ENCODE measurements around the gene RTN4. TPM values are rescaled to one million over a fixed set of nuclear protein-coding genes. Genes with fewer than 3 reads are reported as not detected.

Gene RTN4
- total RNA-seq, 2 donors from 2014 or later = 180 to 225 TPM

DNA sequence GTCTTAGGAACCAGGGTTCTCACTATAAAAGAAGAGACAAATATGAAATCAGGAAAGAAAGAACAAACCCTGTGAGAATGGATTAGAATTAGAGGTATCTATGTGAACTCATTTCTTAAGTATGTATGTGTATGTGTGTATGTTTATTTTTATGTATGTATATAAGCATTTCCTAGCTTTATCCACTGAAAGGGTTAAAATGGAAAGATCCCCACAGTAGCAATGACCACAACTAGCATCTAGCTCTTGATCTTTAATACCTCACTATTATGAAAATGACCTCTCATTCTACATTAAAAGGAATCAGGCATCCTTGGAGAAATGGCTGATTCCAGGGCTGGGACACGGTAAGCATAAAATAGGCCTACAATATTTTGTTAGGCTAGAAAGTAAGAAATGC is 31.6 kb downstream of the RTN4 start:
- Mint-ChIP-seq H3K36me3 (ENCODE audit: low read depth) (peaks cover 26% of the 10 kb centered on the region), H3K27ac (no peak overlapping the region), H3K4me1 (peaks cover 22% of the 10 kb centered on the region), H3K4me3 (no peak overlapping the region), H3K27me3 (ENCODE audit: insufficient read depth) (no peaks in the 10 kb centered on the region), H3K9me3 (no peaks in the 10 kb centered on the region)
- 80% methylated on average over 1 of the region's 1 CpG; no CpG with 5 or more reads in 1 of the 2 experiments for WGBS, 2 experiments (ENCODE audit: insufficient coverage in 1 of 2, insufficient read length in 1 of 2)
- Histone ChIP-seq H3K4me1 (ENCODE audit: control insufficient read depth, insufficient read depth, low read length) (no peaks in the 10 kb centered on the region), H3K36me3 (ENCODE audit: control insufficient read depth, insufficient read depth, low read length) (peaks cover 33% of the 10 kb centered on the region), H3K9me3 (ENCODE audit: control insufficient read depth, low read length) (no peaks in the 10 kb centered on the region), H3K4me3 (ENCODE audit: low read length) (no peak overlapping the region), H3K9ac (ENCODE audit: extremely low read depth, low read length, poor library complexity, severe bottlenecking) (no peak overlapping the region), H3K27me3 (ENCODE audit: control insufficient read depth, insufficient read depth, low read length, poor library complexity, severe bottlenecking) (no peaks in the 10 kb centered on the region), H3K27ac (ENCODE audit: low read depth, low read length) (no peak overlapping the region)
- DNase-seq = no peak
- TF ChIP-seq, protein P1, sequence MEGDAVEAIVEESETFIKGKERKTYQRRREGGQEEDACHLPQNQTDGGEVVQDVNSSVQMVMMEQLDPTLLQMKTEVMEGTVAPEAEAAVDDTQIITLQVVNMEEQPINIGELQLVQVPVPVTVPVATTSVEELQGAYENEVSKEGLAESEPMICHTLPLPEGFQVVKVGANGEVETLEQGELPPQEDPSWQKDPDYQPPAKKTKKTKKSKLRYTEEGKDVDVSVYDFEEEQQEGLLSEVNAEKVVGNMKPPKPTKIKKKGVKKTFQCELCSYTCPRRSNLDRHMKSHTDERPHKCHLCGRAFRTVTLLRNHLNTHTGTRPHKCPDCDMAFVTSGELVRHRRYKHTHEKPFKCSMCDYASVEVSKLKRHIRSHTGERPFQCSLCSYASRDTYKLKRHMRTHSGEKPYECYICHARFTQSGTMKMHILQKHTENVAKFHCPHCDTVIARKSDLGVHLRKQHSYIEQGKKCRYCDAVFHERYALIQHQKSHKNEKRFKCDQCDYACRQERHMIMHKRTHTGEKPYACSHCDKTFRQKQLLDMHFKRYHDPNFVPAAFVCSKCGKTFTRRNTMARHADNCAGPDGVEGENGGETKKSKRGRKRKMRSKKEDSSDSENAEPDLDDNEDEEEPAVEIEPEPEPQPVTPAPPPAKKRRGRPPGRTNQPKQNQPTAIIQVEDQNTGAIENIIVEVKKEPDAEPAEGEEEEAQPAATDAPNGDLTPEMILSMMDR (conservative IDR thresholded peaks at IDR 0.05) = no peak

DNA sequence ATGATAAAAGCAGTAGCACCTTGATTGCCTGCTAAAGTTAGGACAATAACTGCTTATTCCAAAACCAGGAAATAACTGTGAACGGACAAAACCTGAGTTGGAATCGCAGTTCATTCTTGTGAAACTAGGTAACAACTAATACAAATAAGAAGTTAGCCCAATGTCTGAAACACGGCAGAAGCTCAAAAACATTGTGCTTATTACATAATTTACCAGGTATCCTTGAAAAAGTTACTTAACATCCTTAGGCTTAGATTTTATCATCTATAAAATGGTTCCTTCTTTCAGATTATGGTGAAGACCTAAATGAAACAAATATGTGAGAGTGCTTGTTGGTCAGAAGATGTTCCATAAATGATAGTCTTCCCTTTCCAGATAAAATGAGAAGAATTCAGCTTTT is 32.4 kb downstream of the RTN4 start:
- Mint-ChIP-seq H3K4me1 (peaks cover 29% of the 10 kb centered on the region), H3K36me3 (ENCODE audit: low read depth) (peaks cover 26% of the 10 kb centered on the region), H3K9me3 (no peaks in the 10 kb centered on the region), H3K27ac (no peak overlapping the region), H3K27me3 (ENCODE audit: insufficient read depth) (no peaks in the 10 kb centered on the region), H3K4me3 (no peak overlapping the region)
- WGBS, 2 experiments (ENCODE audit: insufficient coverage in 1 of 2, insufficient read length in 1 of 2) = 96 to 98% methylated on average over 3 of the region's 3 CpGs
- Histone ChIP-seq H3K4me1 (ENCODE audit: control insufficient read depth, insufficient read depth, low read length) (peaks cover 6% of the 10 kb centered on the region), H3K27ac (ENCODE audit: low read depth, low read length) (no peak overlapping the region), H3K4me3 (ENCODE audit: low read length) (no peak overlapping the region), H3K9ac (ENCODE audit: extremely low read depth, low read length, poor library complexity, severe bottlenecking) (no peak overlapping the region), H3K36me3 (ENCODE audit: control insufficient read depth, insufficient read depth, low read length) (peaks cover 33% of the 10 kb centered on the region), H3K27me3 (ENCODE audit: control insufficient read depth, insufficient read depth, low read length, poor library complexity, severe bottlenecking) (no peaks in the 10 kb centered on the region), H3K9me3 (ENCODE audit: control insufficient read depth, low read length) (no peaks in the 10 kb centered on the region)
- TF ChIP-seq, protein P1 (conservative IDR thresholded peaks at IDR 0.05) = no peak
- DNase-seq = no peak

DNA sequence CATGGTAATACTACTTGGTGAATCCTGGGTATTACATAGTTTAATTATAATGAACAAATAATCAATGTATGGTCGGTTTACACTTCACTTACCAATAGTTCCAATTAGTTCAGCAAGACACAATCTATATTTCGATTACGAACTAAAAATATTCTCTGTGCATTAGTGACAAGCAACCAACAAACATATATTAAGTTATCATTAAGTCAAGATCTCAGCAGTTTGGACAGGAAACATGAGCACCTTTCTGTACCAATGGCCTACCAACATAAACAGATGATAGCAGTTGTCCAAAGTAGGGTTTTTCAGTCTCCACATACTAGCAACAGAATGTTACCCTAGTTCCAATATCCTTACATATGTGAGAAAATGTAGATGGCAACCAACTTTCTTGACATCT is 32.8 kb downstream of the RTN4 start:
- H3K27me3 Mint-ChIP-seq (ENCODE audit: insufficient read depth) = no peaks in the 10 kb centered on the region
- no peak overlapping the region for H3K27ac Mint-ChIP-seq
- TF ChIP-seq, protein P1 (conservative IDR thresholded peaks at IDR 0.05) = no peak
- H3K4me1 Mint-ChIP-seq = peaks cover 33% of the 10 kb centered on the region
- Histone ChIP-seq H3K27ac (ENCODE audit: low read depth, low read length) (no peak overlapping the region), H3K27me3 (ENCODE audit: control insufficient read depth, insufficient read depth, low read length, poor library complexity, severe bottlenecking) (no peaks in the 10 kb centered on the region), H3K4me1 (ENCODE audit: control insufficient read depth, insufficient read depth, low read length) (peaks cover 10% of the 10 kb centered on the region), H3K4me3 (ENCODE audit: low read length) (no peak overlapping the region), H3K9me3 (ENCODE audit: control insufficient read depth, low read length) (no peaks in the 10 kb centered on the region), H3K36me3 (ENCODE audit: control insufficient read depth, insufficient read depth, low read length) (peaks cover 33% of the 10 kb centered on the region), H3K9ac (ENCODE audit: extremely low read depth, low read length, poor library complexity, severe bottlenecking) (no peak overlapping the region)
- H3K9me3 Mint-ChIP-seq = no peaks in the 10 kb centered on the region
- no peak for DNase-seq
- H3K36me3 Mint-ChIP-seq (ENCODE audit: low read depth) = peaks cover 26% of the 10 kb centered on the region
- WGBS, 2 experiments (ENCODE audit: insufficient coverage in 1 of 2, insufficient read length in 1 of 2) = 99 to 100% methylated on average over 2 to 3 of the region's 3 CpGs
- H3K4me3 Mint-ChIP-seq = no peak overlapping the region
